ACHN (cell line): ENCODE data around the gene CPNE6.
"Not testable (repeated sequence)": the region's sequence is repeated elsewhere in the genome, so short reads cannot be mapped to it uniquely, and the experiment has no call there.

Experiments used
- DNase-seq: peaks from one replicate; pipeline ENCODE4 v3.0.0-alpha.2; 2015
- in situ Hi-C: cut with HindIII; loops from 2 replicates; pipeline ENCODE4 v1.10.0; 2017; ENCODE audit warnings: low sequenced_read_pairs, low pct_ligation_motif_present, low pct_unique_long_range_greater_than_20kb

CPNE6 gene

GRCh38 chr14:24095271-24096068 lies 24.1 kb downstream of the CPNE6 start:
- no peak for DNase-seq
- in situ Hi-C loops, result no loop called here

DNA sequence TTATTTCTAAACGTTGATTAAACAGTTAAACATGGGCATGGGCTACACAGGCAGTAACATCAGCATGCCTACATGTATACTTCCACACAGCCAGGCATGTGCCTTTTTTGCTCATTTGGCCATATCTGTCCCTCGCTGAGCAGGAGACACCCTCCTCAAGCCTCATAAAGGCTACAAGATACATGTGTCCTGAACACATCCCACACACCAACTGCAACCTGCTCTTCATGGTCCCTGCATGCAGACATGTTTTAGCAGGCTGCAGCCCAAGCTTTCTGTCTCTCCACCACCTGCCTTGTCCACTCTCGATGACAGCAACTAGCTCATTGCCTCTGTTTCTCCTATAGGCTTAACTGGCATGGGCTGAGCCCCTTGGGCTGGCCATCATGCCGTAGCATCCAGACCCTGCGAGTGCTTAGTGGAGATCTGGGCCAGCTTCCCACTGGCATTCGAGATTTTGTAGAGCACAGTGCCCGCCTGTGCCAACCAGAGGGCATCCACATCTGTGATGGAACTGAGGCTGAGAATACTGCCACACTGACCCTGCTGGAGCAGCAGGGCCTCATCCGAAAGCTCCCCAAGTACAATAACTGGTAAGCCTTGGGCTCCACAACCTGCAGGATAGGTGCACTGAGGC lies 25.3 kb downstream of the CPNE6 start:
- no peak for DNase-seq
- in situ Hi-C loops, result no loop called here

GRCh38 chr14:24098229-24098926 lies 27.0 kb downstream of the CPNE6 start:
- no peak for DNase-seq
- in situ Hi-C loops, result no loop called here

- in situ Hi-C loops, result no loop called here
- DNase-seq, result no peak
Measured at GRCh38 chr14:24098927-24099813, 27.8 kb downstream of the CPNE6 start.

- in situ Hi-C loops, result no loop called here
Measured at GRCh38 chr14:24100197-24100981, 29.0 kb downstream of the CPNE6 start.

DNA sequence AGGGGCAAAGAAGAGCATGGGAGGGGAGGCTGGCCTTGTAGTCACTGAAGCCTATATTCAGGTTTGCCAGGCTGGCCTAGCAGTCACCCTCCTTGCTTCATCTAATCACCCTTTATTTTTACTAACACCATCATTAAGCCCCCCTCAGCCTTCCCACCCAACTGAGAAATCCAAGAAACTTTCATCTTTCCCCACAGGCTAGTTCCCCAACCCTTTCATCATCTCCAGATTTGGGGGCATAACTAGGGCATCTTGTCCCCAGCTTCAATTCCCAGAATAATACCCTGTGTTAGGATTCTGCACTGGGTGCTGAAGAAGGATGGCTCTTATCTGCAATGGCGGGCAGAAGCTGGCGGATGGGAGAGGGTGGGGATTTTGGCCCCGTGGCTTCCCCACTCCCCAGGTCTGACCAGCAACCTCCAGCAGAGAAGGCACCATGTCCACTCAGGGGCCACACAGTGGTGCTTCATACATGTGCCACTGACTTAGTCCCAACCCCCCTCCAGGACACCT lies 29.7 kb downstream of the CPNE6 start:
- in situ Hi-C loops, result no loop called here
- no peak for DNase-seq

More at GRCh38 chr14:24100197-24100981, 29.0 kb downstream of the CPNE6 start:
- DNase-seq, result no peak

DNA sequence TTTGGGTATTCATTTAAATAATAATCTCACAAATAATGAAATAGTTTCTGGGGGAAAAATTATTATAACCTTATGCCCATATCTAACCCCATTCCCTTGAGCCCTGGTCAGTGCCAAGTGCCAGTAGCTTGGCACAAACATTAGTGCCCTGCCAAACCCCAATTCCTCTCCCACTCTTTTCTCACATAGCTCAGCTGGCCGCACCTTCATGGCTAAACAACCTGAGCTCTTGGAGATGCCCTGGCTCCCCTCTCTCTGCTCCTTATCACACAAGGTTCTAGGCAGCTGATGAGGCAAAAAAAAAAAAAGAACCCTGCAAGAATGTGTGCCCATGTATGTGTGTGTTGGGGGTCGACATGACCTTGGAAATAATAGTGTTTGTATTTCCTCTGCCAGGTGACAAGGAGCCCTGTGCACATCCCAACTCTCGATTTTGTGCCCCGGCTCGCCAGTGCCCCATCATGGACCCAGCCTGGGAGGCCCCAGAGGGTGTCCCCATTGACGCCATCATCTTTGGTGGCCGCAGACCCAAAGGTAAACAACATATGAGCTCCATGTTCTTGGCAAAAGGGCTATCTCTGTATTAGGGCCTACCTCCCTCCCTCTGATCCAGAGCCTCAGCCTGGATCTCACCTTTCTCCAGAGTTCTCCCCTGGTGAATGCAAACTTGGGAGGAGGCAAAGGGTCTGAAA lies 31.1 kb downstream of the CPNE6 start:
- no peak for DNase-seq
- in situ Hi-C loops, result no loop called here

GRCh38 chr14:24103451-24103850 lies 32.1 kb downstream of the CPNE6 start:
- no peak for DNase-seq
- in situ Hi-C loops, result no loop called here

DNA sequence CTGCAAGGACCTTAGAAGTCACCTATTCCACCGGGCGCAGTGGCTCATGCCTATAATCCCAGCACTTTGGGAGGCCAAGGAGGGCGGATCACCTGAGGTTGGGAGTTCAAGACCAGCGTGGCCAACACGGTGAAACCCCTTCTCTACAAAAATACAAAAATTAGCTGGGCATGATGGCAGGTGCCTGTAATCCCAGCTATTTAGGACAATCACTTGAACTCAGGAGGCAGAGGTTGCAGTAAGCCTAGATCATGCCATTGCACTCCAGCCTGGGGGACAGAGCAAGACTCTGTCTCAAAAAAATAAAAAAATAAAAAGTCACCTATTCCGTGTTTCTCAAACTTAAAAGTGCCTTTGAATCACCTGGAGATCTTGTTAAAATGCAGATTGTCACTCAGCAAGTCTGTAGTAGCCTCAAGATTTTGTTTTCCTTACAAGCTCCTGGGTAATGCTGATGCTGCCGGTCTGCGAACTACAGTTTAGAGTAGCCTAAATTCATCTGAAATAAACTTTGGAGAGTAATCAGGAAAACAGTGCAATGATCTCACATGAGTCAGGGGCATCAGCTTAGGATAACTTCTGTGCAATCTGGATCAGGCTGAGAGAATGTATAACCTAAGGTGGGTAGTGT lies 34.4 kb downstream of the CPNE6 start:
- in situ Hi-C loops, DNase-seq: not testable (repeated sequence)

- in situ Hi-C loops, result no loop called here
- no peak for DNase-seq
Measured at GRCh38 chr14:24106672-24107271, 35.4 kb downstream of the CPNE6 start.

GRCh38 chr14:24108336-24108874 lies 37.0 kb downstream of the CPNE6 start:
- no peak for DNase-seq
- in situ Hi-C loops, result no loop called here

DNA sequence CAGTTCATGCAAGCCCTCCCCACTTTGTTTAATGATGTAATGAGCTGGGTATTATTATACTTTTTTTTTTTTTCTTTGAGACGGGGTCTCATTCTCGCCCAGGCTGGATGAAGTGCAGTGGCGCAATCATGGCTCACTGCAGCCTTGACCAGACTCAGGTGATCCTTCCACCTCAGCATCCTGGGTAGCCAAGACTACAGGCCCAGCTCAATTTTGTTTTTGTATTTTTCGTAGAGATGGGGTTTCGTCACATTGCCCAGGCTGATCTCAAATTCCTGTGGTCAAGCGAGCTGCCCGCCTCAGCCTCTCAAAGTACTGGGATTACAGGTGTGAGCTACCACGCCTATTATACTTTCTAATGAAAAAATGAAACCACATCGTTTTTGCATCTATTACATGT lies 38.7 kb downstream of the CPNE6 start:
- in situ Hi-C loops, result no loop called here
- DNase-seq, result no peak

DNA sequence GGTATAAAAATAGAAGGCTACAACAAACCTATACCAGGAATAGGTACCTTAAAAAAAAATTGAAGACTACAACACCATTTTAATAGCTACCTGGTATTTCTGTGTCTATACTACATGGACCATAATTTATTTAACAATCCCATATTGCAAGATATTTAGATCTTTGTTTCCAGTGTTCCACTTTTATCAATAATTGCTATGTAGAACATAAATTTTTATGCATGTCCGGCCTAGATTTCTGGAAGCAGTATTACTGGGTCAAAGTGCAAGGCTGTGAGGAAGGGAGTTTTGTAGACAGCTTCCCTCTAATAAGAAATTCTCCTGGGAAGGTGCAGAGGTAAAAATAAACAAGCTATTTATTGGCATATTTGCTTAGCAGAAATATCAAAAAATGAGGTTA lies 39.2 kb downstream of the CPNE6 start:
- DNase-seq, result no peak
- in situ Hi-C loops, result no loop called here

- DNase-seq, result no peak
- in situ Hi-C loops, result no loop called here
Measured at GRCh38 chr14:24113379-24113800, 42.0 kb downstream of the CPNE6 start.

- DNase-seq, result peak; percentile 81
- in situ Hi-C loops, result no loop called here
Measured at GRCh38 chr14:24113801-24114531, 42.6 kb downstream of the CPNE6 start.
